AML-193 (cell line): ENCODE results near the gene HNF1A.

Experiments
- DNase-seq, 2 experiments: peaks; one replicate each; lab custom pipeline; 2025; lab: John Stamatoyannopoulos, UW

The HNF1A gene

DNA sequence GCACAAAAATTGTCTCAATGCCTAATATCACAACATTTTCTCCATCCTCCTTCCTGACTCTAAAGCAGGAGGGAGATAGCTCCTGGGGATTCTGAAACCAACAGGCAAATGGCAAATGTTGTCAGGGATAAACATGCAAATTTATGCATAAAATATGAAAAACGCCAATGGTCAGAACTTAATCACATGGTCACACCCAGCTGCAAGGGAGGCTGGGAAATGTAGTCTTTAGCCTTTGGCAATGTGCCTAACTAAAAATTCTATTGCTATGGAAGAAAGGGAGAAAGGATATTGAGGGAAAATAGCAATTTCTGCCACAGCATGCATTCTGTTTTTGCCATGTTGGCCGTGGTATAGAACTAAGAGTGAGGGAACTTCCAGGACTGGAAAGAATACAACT is 72.4 kb downstream of the HNF1A start:
- DNase-seq, result no peak
